ENCODE measurements around the gene CCDC28B. TPM values are rescaled to one million over a fixed set of nuclear protein-coding genes. Genes with fewer than 3 reads are reported as not detected.
A peak's percentile ranks its signal among the peaks of the same experiment; 100 is the strongest.

CCDC28B gene
- total and polyA plus RNA-seq, 2 of the 13 experiments (the other 11 are each of a cell fraction or from before 2014, with no cell fraction given), result 2.6 to 3.5 TPM

GRCh38 chr1:32234792-32235191, 34.4 kb downstream of the CCDC28B start (continued):
- TF ChIP-seq CTCF (CRISPR knock-in tag; IDR thresholded peaks at IDR 0.05), result peak; percentile 36

- Histone ChIP-seq H3K4me1 (ENCODE audit: insufficient read depth, low read length) (peaks cover 44% of the 10 kb centered on the region), H3K36me3 (replicated peaks in 1 of 2; ENCODE audit: control insufficient read depth in 1 of 2, insufficient read depth in 2 of 2, low read length in 2 of 2) (no peaks in the 10 kb centered on the region), H3K4me2 (ENCODE audit: low read depth, low read length) (no peak overlapping the region), H3K9me3 (ENCODE audit: low read length) (no peaks in the 10 kb centered on the region), H4K20me1 (ENCODE audit: insufficient read depth, low read length) (no peaks in the 10 kb centered on the region), H3K79me2 (ENCODE audit: insufficient read depth, low read length) (no peaks in the 10 kb centered on the region), H3K27me3 (ENCODE audit: control insufficient read depth in 1 of 2, insufficient read depth in 2 of 2, low read length in 2 of 2) (no peaks in the 10 kb centered on the region), H3K27ac (ENCODE audit: extremely low read length, insufficient read depth, low read length) (no peak overlapping the region), H3K9ac (ENCODE audit: insufficient read depth, low read depth, low read length) (no peak overlapping the region), H2AFZ (ENCODE audit: low read length) (no peak overlapping the region), H3K4me3 (replicated peaks in 1 of 3; ENCODE audit: insufficient read depth in 1 of 3, low read depth in 2 of 3, low read length in 3 of 3) (no peak overlapping the region)
- no TSS peak for BruUV-seq (replicated peaks)
- POLR2A ChIA-PET, result interaction anchor here (3.2 kb wide), 1 partner anchor 11 kb away, joined by 28 read pairs; the partner anchor contains the start of gene LCK
- DNase-seq (ENCODE audit: low spot score) (no peak), ATAC-seq (no peak), FAIRE-seq (no peak)
- intact Hi-C loops (cut with micrococcal nuclease; ENCODE audit: unreplicated experiment) (no loop called here), in situ Hi-C loops (cut with HindIII; ENCODE audit: extremely low pct_ligation_motif_present, low pct_unique_long_range_greater_than_20kb) (no loop called here)
- CTCF ChIA-PET (ENCODE audit: low intra/inter-chr PET ratio, low total read pairs), result no interaction called here
- 55% methylated on average over 4 of the region's 4 CpGs for WGBS (ENCODE audit: low lambda C conversion rate)
- TF ChIP-seq ZBTB26 (CRISPR knock-in tag; IDR thresholded peaks at IDR 0.05; ENCODE audit: borderline replicate concordance) (no peak), SRSF9 (IDR thresholded peaks at IDR 0.05; ENCODE audit: borderline replicate concordance, insufficient read depth, low read depth, low read length, poor library complexity, severe bottlenecking) (no peak), CC2D1A (CRISPR knock-in tag; IDR thresholded peaks at IDR 0.05) (no peak), GPN1 (CRISPR knock-in tag; IDR thresholded peaks at IDR 0.05; ENCODE audit: borderline replicate concordance) (no peak), ZNF724P (CRISPR knock-in tag; IDR thresholded peaks at IDR 0.05; ENCODE audit: borderline replicate concordance) (no peak), PAWR (CRISPR knock-in tag; IDR thresholded peaks at IDR 0.05; ENCODE audit: borderline replicate concordance) (no peak), ZNF570 (CRISPR knock-in tag; IDR thresholded peaks at IDR 0.05; ENCODE audit: borderline replicate concordance) (no peak), ZNF20 (CRISPR knock-in tag; IDR thresholded peaks at IDR 0.05) (no peak), MEF2D (CRISPR knock-in tag; IDR thresholded peaks at IDR 0.05) (no peak), ZIK1 (CRISPR knock-in tag; IDR thresholded peaks at IDR 0.05; ENCODE audit: borderline replicate concordance, low read depth) (no peak), NR3C1 (CRISPR knock-in tag; IDR thresholded peaks at IDR 0.05) (no peak), ZNF251 (CRISPR knock-in tag; IDR thresholded peaks at IDR 0.05) (no peak), ZNF609 (CRISPR knock-in tag; IDR thresholded peaks at IDR 0.05; ENCODE audit: borderline replicate concordance) (no peak)
Observed at GRCh38 chr1:32239337-32239736, 38.9 kb downstream of the CCDC28B start.
